Activated CD4-positive, alpha-beta memory T cell treated with anti-CD3 and anti-CD28 coated beads for 36 hours (primary cell): ENCODE results near the gene CTBS. TPM values are rescaled to one million over a fixed set of nuclear protein-coding genes. Genes with fewer than 3 reads are reported as not detected.
"Not testable (repeated sequence)": the region's sequence is repeated elsewhere in the genome, so short reads cannot be mapped to it uniquely, and the experiment has no call there.

ENCODE experiments used
- CTCF ChIA-PET: fragments of 350-600 bp; sonication (Branson Sonifier 250); formaldehyde crosslinking; loops from one replicate; lab custom pipeline; 2021; ENCODE audit warnings: antibody characterized with exemption, inconsistent platforms; lab: Charles Lee
- POLR2A ChIA-PET: fragments of 350-600 bp; sonication (Branson Sonifier 250); formaldehyde crosslinking; loops from one replicate; lab custom pipeline; 2021; ENCODE audit warnings: antibody characterized with exemption; lab: Charles Lee
- DNase-seq: peaks from one replicate; pipeline ENCODE4 v3.0.0-alpha.2; 2020
- H3K27ac Mint-ChIP-seq: one replicate; pipeline ENCODE4 v1.8.0; 2021; ENCODE audit warnings: mixed read lengths
- H3K27me3 Mint-ChIP-seq: one replicate; pipeline ENCODE4 v1.8.0; 2021; ENCODE audit warnings: mixed read lengths
- H3K36me3 Mint-ChIP-seq: one replicate; pipeline ENCODE4 v1.8.0; 2021; ENCODE audit warnings: mixed read lengths
- H3K4me1 Mint-ChIP-seq: one replicate; pipeline ENCODE4 v1.8.0; 2021; ENCODE audit warnings: low read depth, mixed read lengths
- H3K4me3 Mint-ChIP-seq: one replicate; pipeline ENCODE4 v1.8.0; 2021; ENCODE audit warnings: mild to moderate bottlenecking, mixed read lengths
- H3K9me3 Mint-ChIP-seq: one replicate; pipeline ENCODE4 v1.8.0; 2021; ENCODE audit warnings: mixed read lengths
- intact Hi-C: fragments of 100-400 bp; cut with micrococcal nuclease; formaldehyde crosslinking; loops from one replicate; pipeline ENCODE4 v1.15.1; 2023
- total RNA-seq, 2 experiments: library from RNA; stranded (reverse); gene quantifications; one replicate each; pipeline ENCODE4 v1.2.3, GENCODE V29; 2021

CTBS gene
- total RNA-seq, 2 experiments from 2014 or later, result 22.9 to 24.2 TPM

DNA sequence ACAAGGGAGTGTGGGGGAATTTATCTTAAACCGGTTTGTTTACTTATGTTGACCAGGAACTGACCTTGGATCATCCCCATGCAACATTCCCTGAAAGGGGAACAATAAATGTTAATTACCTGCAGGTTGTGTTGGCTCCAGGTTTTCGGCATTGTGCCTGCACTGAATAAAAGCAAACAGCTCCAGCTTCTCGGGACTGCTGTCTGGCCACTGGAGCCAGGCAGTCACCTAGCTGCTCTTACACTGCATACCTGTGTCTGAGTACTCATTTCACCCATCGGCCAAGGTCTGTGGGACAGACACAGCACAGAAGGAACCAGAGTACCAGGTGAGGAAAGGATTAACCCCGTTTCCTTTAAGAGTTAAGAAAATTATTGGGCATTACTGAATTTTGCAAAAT lies 32.7 kb upstream of the CTBS start:
- intact Hi-C loops, result no loop called here
- ChIA-PET POLR2A (interaction anchor here (0.9 kb wide), 1 partner anchor 12 kb away, joined by 4 read pairs; no protein-coding TSS in a partner anchor), CTCF (no interaction called here)
- Mint-ChIP-seq H3K4me1 (peaks cover 7% of the 10 kb centered on the region), H3K27me3 (peaks cover 2% of the 10 kb centered on the region), H3K4me3 (no peak overlapping the region), H3K36me3 (peaks cover 18% of the 10 kb centered on the region), H3K27ac (no peak overlapping the region), H3K9me3 (peaks cover 35% of the 10 kb centered on the region)
- DNase-seq, result no peak

DNA sequence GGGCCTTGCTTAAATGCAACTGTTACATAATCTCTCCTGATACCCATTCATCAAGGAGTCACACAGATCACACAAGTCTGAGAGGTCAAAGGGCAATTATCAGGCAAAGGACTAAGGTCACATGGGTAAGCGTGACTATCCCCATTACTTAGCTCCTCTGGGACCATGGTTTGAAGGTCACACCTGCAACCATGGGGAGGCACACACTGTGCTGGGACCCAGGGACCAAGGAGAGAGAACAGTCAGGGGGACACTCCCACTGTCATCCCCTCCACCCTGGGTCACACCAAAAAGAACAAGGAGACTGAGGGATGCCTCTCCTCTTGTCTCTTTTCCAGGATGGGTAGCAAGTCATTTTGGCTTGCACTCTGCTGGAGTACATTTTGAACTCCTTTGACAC lies 30.9 kb upstream of the CTBS start:
- no peak overlapping the region for H3K27ac Mint-ChIP-seq
- ChIA-PET CTCF (no interaction called here), POLR2A (interaction anchor here (1.0 kb wide), 1 partner anchor 125 kb away, joined by 3 read pairs; no protein-coding TSS in a partner anchor)
- intact Hi-C loops, result no loop called here
- DNase-seq, result no peak
- H3K4me3 Mint-ChIP-seq, result no peak overlapping the region
- H3K27me3 Mint-ChIP-seq, result no peaks in the 10 kb centered on the region
- H3K36me3 Mint-ChIP-seq, result peaks cover 18% of the 10 kb centered on the region
- peaks cover 28% of the 10 kb centered on the region for H3K9me3 Mint-ChIP-seq
- peaks cover 7% of the 10 kb centered on the region for H3K4me1 Mint-ChIP-seq

DNA sequence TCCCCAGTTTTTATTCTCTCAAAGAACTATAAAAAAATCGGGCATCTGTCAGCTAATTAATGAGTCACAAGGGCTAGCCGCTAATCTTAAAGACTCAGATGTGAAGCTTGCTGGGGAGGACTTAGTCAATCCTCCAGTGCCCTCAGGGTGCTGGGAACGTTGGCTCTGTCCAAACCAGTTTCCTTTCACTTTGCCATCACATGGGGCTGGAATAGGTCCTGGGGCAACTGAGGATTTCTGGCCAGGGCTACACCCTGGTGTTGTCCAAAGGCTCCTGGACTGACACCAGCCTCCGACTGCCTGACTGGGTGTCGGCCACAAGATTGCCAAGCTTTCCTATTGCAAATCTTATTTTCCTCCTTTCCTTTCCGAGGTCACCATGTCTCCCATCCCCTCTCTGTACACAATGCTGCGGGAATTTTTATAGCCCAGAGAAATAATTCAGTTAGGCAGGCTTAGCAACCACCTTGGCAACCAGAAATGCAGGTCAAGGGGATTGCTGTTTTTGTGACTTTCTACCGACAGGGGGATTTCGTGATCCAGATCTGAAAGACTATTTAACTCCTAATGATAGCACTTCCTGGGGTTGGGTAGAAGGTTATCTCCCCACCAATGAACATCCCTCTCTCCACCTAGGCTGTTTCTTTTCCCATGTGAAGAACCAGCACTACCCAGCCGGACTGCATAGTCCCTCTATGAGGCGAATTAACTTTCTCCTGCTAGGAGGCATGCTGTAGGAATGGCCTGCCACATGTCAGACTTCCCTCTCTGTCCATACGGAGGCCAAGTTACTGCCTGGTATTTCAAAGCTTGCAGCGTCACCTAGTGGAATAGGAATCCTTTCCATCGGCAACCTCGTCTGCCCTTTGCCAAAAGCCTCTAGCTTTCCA lies 29.9 kb upstream of the CTBS start:
- Mint-ChIP-seq H3K27ac (no peak overlapping the region), H3K9me3 (peaks cover 28% of the 10 kb centered on the region), H3K27me3 (no peaks in the 10 kb centered on the region), H3K4me1 (peaks cover 17% of the 10 kb centered on the region), H3K36me3 (peaks cover 18% of the 10 kb centered on the region), H3K4me3 (no peak overlapping the region)
- no peak for DNase-seq
- ChIA-PET POLR2A (no interaction called here), CTCF (interaction anchor here (1.8 kb wide), 1 partner anchor 16 kb away, joined by 4 read pairs; no protein-coding TSS in a partner anchor)
- intact Hi-C loops, result no loop called here

DNA sequence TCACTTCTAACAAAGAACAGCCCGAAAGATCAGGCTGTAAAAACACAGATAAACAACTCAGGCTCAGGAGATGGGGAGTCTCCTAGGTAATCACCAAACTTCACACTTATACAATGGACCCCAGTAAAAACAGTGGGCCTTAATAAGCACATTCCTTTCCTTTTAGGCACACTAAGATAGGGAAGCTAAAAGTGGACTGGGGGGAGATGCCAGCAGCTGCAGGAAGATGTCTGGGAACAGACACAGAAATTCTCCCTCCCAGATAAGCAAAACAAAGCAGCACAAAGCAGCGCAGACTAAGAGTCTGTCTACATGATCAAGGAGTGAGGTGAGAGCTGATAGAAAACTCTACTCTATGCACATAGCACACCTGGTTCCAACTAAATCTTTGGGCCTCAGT lies 29.0 kb upstream of the CTBS start:
- intact Hi-C loops, result no loop called here
- H3K27ac Mint-ChIP-seq, result no peak overlapping the region
- CTCF ChIA-PET, result interaction anchor here (1.8 kb wide), 1 partner anchor 17 kb away, joined by 4 read pairs; no protein-coding TSS in a partner anchor
- peaks cover 28% of the 10 kb centered on the region for H3K9me3 Mint-ChIP-seq
- no peaks in the 10 kb centered on the region for H3K27me3 Mint-ChIP-seq
- H3K36me3 Mint-ChIP-seq, result peaks cover 18% of the 10 kb centered on the region
- H3K4me3 Mint-ChIP-seq, result no peak overlapping the region
- DNase-seq, result no peak
- POLR2A ChIA-PET, result interaction anchor here (0.6 kb wide), 1 partner anchor 10 kb away, joined by 3 read pairs; no protein-coding TSS in a partner anchor
- peaks cover 26% of the 10 kb centered on the region for H3K4me1 Mint-ChIP-seq

DNA sequence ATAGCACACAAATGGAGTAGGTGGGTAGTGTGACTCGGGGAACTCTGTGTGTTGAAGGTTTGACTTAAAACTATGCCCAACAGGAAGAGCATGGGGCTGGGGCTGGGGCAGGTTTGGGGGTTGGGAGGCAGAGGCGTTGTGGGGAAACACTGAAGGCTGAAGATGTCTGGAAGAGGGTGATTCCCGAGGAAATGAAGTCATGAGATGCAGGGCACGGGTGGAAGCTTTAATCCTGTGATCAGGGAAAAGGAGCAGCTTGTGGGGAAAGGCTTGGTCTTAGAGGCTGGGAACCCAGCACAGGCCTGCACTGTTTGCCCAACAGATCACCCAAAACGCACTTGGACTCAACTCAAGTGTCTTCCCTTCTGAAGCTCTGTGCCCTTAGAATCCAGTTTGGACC lies 26.6 kb upstream of the CTBS start:
- no peak overlapping the region for H3K27ac Mint-ChIP-seq
- no peak overlapping the region for H3K4me3 Mint-ChIP-seq
- peaks cover 29% of the 10 kb centered on the region for H3K4me1 Mint-ChIP-seq
- peaks cover 11% of the 10 kb centered on the region for H3K36me3 Mint-ChIP-seq
- DNase-seq, result no peak
- peaks cover 2% of the 10 kb centered on the region for H3K27me3 Mint-ChIP-seq
- ChIA-PET POLR2A (no interaction called here), CTCF (interaction anchor here (0.6 to 2.0 kb wide), 4 partner anchors 27 to 158 kb away, joined by 3 to 8 read pairs (median 5); partner anchors contain the start of gene CTBS)
- intact Hi-C loops, result no loop called here
- H3K9me3 Mint-ChIP-seq, result peaks cover 20% of the 10 kb centered on the region

DNA sequence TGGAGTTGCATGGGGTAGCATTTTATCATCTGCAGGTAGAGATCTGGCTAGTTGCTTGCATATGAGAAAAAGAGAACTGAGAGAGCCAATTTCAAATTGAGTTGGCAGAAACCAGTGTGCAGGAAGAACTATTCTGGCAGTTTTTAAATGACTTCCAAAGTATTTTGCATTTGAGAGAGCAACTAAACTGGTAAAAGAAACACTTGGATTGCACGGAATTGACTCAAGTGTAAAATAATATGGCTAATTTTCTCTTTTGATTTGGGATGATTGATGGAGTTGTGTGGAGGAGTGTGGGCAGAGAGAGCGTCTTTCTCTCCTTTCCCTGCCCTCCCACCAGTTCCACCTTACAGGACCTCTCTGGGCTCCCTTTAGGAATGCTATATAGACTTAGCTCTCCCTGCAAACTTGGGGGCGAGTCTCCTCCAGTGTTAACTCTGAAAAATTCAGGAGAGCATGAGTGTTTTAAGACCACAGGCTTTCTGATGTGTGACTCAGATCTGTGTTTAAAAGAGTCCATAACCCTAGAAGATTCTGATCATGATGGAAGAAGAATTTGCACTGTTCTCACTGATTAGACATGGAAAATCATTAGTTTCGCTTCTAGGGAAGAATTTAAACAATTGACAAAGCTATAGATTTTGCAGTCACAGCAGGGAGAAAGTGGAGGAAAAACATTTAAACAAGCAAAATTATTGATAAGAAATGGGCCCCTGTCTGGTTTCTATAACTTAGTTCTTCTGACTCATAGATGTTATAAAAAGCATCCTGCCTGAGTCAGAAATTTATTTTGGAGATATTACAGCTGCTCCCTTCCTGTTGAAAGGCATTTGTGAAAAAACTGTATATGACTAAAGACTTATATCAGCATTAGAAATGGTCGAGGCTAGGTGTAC lies 24.9 kb upstream of the CTBS start:
- intact Hi-C loops, result loop anchor here (1.0 kb wide), 3 partner anchors 20 to 93 kb away; partner anchors contain the start of genes GNG5 and SPATA1
- POLR2A ChIA-PET, result interaction anchor here (1.1 to 2.1 kb wide), 3 partner anchors 20 to 26 kb away, joined by 4 to 17 read pairs (median 6); partner anchors contain the start of gene CTBS
- peaks cover 2% of the 10 kb centered on the region for H3K27me3 Mint-ChIP-seq
- no peaks in the 10 kb centered on the region for H3K36me3 Mint-ChIP-seq
- H3K27ac Mint-ChIP-seq, result peak overlapping the region; percentile 76
- peaks cover 29% of the 10 kb centered on the region for H3K4me1 Mint-ChIP-seq
- H3K9me3 Mint-ChIP-seq, result peaks cover 5% of the 10 kb centered on the region
- CTCF ChIA-PET, result interaction anchor here (0.6 to 2.0 kb wide), 9 partner anchors 19 to 457 kb away, joined by 3 to 9 read pairs (median 4); partner anchors contain the start of gene CTBS
- no peak for DNase-seq
- peak overlapping the region; percentile 27 for H3K4me3 Mint-ChIP-seq

DNA sequence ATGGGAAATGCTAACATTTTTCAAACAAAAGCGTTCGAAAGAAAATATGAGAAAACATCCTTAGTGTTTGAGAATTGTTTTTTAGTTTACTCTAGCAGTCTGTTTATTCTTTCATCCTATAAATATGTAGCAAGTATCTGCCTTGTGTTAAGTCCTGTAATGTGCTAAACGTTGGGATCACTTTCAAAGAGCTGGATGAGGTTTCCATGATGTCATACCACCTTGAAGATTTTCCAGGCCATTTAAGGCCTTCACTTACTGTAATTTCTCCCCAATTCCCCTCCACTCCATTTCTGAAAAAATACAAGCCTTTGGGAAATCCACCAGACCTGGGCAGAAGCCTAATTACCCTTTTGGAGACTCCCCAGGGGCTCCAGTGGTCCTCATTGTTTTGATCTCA lies 24.2 kb upstream of the CTBS start:
- no peak for DNase-seq
- Mint-ChIP-seq H3K4me3 (no peak overlapping the region), H3K27me3 (peaks cover 3% of the 10 kb centered on the region), H3K9me3 (peaks cover 5% of the 10 kb centered on the region), H3K4me1 (peaks cover 29% of the 10 kb centered on the region), H3K36me3 (no peaks in the 10 kb centered on the region), H3K27ac (no peak overlapping the region)
- intact Hi-C loops, result no loop called here
- CTCF ChIA-PET, result interaction anchor here (1.7 kb wide), 2 partner anchors 21 to 22 kb away, joined by 4 to 9 read pairs; no protein-coding TSS in a partner anchor
- POLR2A ChIA-PET, result interaction anchor here (2.1 kb wide), 1 partner anchor 24 kb away, joined by 17 read pairs; the partner anchor contains the start of gene CTBS

GRCh38 chr1:84597011-84597410 lies 22.8 kb upstream of the CTBS start:
- H3K4me1 Mint-ChIP-seq, result peaks cover 29% of the 10 kb centered on the region

DNA sequence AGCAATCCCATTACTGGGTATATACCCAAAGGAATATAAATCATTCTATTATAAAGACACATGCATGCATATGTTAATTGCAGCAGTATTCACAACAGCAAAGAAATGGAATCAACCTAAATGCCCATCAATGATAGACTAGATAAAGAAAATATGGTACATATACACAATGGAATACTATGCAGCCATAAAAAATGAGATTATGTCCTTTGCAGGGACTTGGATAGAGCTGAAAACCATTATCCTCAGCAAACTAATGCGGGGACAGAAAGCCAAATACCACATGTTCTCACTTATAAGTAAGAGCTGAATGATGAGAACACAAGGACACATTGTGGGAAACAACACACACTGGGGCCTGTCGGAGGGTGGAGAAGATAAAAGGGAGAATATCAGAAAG lies 20.7 kb upstream of the CTBS start:
- H3K9me3 Mint-ChIP-seq, DNase-seq, POLR2A ChIA-PET, CTCF ChIA-PET, intact Hi-C loops, H3K4me3 Mint-ChIP-seq, H3K36me3 Mint-ChIP-seq, H3K27ac Mint-ChIP-seq: not testable (repeated sequence)
- peaks cover 16% of the 10 kb centered on the region for H3K27me3 Mint-ChIP-seq
- H3K4me1 Mint-ChIP-seq, result peaks cover 20% of the 10 kb centered on the region

More at GRCh38 chr1:84597011-84597410, 22.8 kb upstream of the CTBS start:
- H3K36me3 Mint-ChIP-seq, result no peaks in the 10 kb centered on the region
- POLR2A ChIA-PET, result no interaction called here
- peaks cover 9% of the 10 kb centered on the region for H3K9me3 Mint-ChIP-seq
- DNase-seq, result no peak
- CTCF ChIA-PET, result interaction anchor here (1.3 kb wide), 1 partner anchor 23 kb away, joined by 4 read pairs; no protein-coding TSS in a partner anchor
- intact Hi-C loops, result no loop called here
- no peak overlapping the region for H3K4me3 Mint-ChIP-seq
- peaks cover 8% of the 10 kb centered on the region for H3K27me3 Mint-ChIP-seq
- no peak overlapping the region for H3K27ac Mint-ChIP-seq

GRCh38 chr1:84587099-84587498 lies 12.9 kb upstream of the CTBS start:
- H3K27ac Mint-ChIP-seq, result no peak overlapping the region
- intact Hi-C loops, result no loop called here
- H3K4me3 Mint-ChIP-seq, result no peak overlapping the region
- H3K27me3 Mint-ChIP-seq, result peaks cover 23% of the 10 kb centered on the region
- DNase-seq, result no peak
- H3K4me1 Mint-ChIP-seq, result no peaks in the 10 kb centered on the region
- no peaks in the 10 kb centered on the region for H3K9me3 Mint-ChIP-seq
- CTCF ChIA-PET, result no interaction called here
- H3K36me3 Mint-ChIP-seq, result no peaks in the 10 kb centered on the region
- POLR2A ChIA-PET, result no interaction called here

DNA sequence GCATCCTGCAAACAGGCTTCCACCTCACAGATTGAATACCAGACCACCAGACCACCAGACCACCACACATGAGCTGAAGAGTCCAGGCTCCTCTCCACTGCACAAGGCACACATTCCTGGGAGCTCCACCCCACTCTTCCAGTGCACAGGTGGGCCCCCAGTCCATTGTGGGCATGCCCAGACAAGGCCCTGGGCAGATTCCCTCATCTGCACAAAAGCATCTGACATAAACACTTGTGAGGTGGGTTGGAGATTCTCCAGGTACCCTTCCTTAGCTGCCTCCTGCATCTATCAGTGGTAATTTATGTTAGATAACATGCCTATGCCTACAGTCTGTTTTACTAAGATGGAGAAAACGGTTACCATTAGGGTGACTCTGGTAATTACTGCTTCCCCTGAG lies 11.6 kb upstream of the CTBS start:
- Mint-ChIP-seq H3K27ac (no peak overlapping the region), H3K4me3 (no peak overlapping the region), H3K4me1 (no peaks in the 10 kb centered on the region), H3K9me3 (no peaks in the 10 kb centered on the region), H3K27me3 (peaks cover 19% of the 10 kb centered on the region), H3K36me3 (no peaks in the 10 kb centered on the region)
- no peak for DNase-seq
- intact Hi-C loops, result no loop called here
- POLR2A ChIA-PET, result interaction anchor here (0.9 kb wide), 1 partner anchor 11 kb away, joined by 3 read pairs; no protein-coding TSS in a partner anchor
- CTCF ChIA-PET, result interaction anchor here (1.4 kb wide), 1 partner anchor 13 kb away, joined by 3 read pairs; no protein-coding TSS in a partner anchor
